NCI-H187 treated with DMSO at 0.1 percent for 48 hours (cell line): ENCODE data around the gene KHNYN.
"Not testable (repeated sequence)": the region's sequence is repeated elsewhere in the genome, so short reads cannot be mapped to it uniquely, and the experiment has no call there.

Experiments
- DNase-seq: peaks from one replicate; lab custom pipeline; 2025; lab: John Stamatoyannopoulos, UW

Gene KHNYN

GRCh38 chr14:24438223-24439097 is 8.7 kb downstream of the KHNYN start:
- DNase-seq, result no peak

GRCh38 chr14:24439257-24439656 is 9.5 kb downstream of the KHNYN start:
- DNase-seq, result no peak

GRCh38 chr14:24439830-24440605 is 10.3 kb downstream of the KHNYN start:
- DNase-seq, result no peak

- no peak for DNase-seq
Measured at GRCh38 chr14:24440606-24441399, 11.0 kb downstream of the KHNYN start.

GRCh38 chr14:24441485-24441884 is 11.7 kb downstream of the KHNYN start:
- no peak for DNase-seq

- no peak for DNase-seq
Measured at GRCh38 chr14:24441904-24442239, 12.1 kb downstream of the KHNYN start.

- peak; percentile 97 for DNase-seq
Measured at GRCh38 chr14:24442240-24443052, 12.7 kb downstream of the KHNYN start, which contains the start of gene SDR39U1. SDR39U1 (minus strand) TSS chr14:24442776; CDS start chr14:24442769, 7 bp downstream.

- no peak for DNase-seq
Measured at GRCh38 chr14:24443053-24443665, 13.4 kb downstream of the KHNYN start.

- not testable (repeated sequence) for DNase-seq
Measured at GRCh38 chr14:24450828-24451227, 21.1 kb downstream of the KHNYN start.

- DNase-seq, result no peak
Measured at GRCh38 chr14:24456980-24457379, 27.2 kb downstream of the KHNYN start.

- DNase-seq, result no peak
Measured at GRCh38 chr14:24458736-24459135, 29.0 kb downstream of the KHNYN start.

- no peak for DNase-seq
Measured at GRCh38 chr14:24459331-24459730, 29.6 kb downstream of the KHNYN start.

GRCh38 chr14:24461336-24461735 is 31.6 kb downstream of the KHNYN start:
- no peak for DNase-seq

- DNase-seq, result peak; percentile 47
Measured at GRCh38 chr14:24463017-24463883, 33.5 kb downstream of the KHNYN start.

- DNase-seq, result no peak
Measured at GRCh38 chr14:24463884-24464785, 34.4 kb downstream of the KHNYN start.

GRCh38 chr14:24465368-24465767 is 35.6 kb downstream of the KHNYN start:
- DNase-seq, result no peak

GRCh38 chr14:24465805-24466204 is 36.1 kb downstream of the KHNYN start:
- DNase-seq, result no peak

- DNase-seq, result not testable (repeated sequence)
Measured at GRCh38 chr14:24470450-24470849, 40.7 kb downstream of the KHNYN start.

GRCh38 chr14:24473211-24473610 is 43.5 kb downstream of the KHNYN start:
- DNase-seq, result no peak
